Suppressor macrophage (primary cell): Measurements from ENCODE around the gene OLFM1.
"Not testable (repeated sequence)": the region's sequence is repeated elsewhere in the genome, so short reads cannot be mapped to it uniquely, and the experiment has no call there.

Experiments used
- DNase-seq, 4 experiments: peaks; one replicate each; pipeline ENCODE4 v3.0.0-alpha.2; 2020 to 2022

OLFM1 gene

GRCh38 chr9:135108831-135109510 is 21.5 kb downstream of the OLFM1 start:
- DNase-seq: no peak

- no peak for DNase-seq
Observed at GRCh38 chr9:135109650-135110049, 22.2 kb downstream of the OLFM1 start.

- DNase-seq: no peak
Observed at GRCh38 chr9:135110416-135110815, 22.9 kb downstream of the OLFM1 start.

GRCh38 chr9:135111600-135111999 is 24.1 kb downstream of the OLFM1 start:
- not testable (repeated sequence) for DNase-seq

- no peak for DNase-seq
Observed at GRCh38 chr9:135116371-135116770, 28.9 kb downstream of the OLFM1 start.

- no peak for DNase-seq
Observed at GRCh38 chr9:135116881-135117280, 29.4 kb downstream of the OLFM1 start.

- no peak for DNase-seq
Observed at GRCh38 chr9:135117281-135117680, 29.8 kb downstream of the OLFM1 start.

GRCh38 chr9:135119496-135120064 is 32.1 kb downstream of the OLFM1 start:
- DNase-seq: no peak

GRCh38 chr9:135120249-135120648 is 32.8 kb downstream of the OLFM1 start:
- DNase-seq: no peak

GRCh38 chr9:135122316-135122715 is 34.8 kb downstream of the OLFM1 start:
- DNase-seq: no peak

GRCh38 chr9:135123126-135123772 is 35.8 kb downstream of the OLFM1 start:
- no peak for DNase-seq

- DNase-seq: no peak
Observed at GRCh38 chr9:135123773-135124134, 36.3 kb downstream of the OLFM1 start.

- no peak for DNase-seq
Observed at GRCh38 chr9:135126451-135127187, 39.2 kb downstream of the OLFM1 start.

GRCh38 chr9:135127718-135128670 is 40.5 kb downstream of the OLFM1 start:
- DNase-seq: no peak

GRCh38 chr9:135129137-135129695 is 41.7 kb downstream of the OLFM1 start:
- DNase-seq: no peak

GRCh38 chr9:135130207-135130976 is 42.9 kb downstream of the OLFM1 start:
- no peak for DNase-seq

GRCh38 chr9:135131488-135131887 is 44.0 kb downstream of the OLFM1 start:
- no peak for DNase-seq

- DNase-seq: no peak
Observed at GRCh38 chr9:135132008-135132407, 44.5 kb downstream of the OLFM1 start.

- DNase-seq: no peak
Observed at GRCh38 chr9:135134268-135135022, 47.0 kb downstream of the OLFM1 start.
